Measurements from ENCODE around the gene ERBIN. TPM values are rescaled to one million over a fixed set of nuclear protein-coding genes. Genes with fewer than 3 reads are reported as not detected.

The ERBIN gene
- polyA plus RNA-seq, 2 of the 4 experiments (the other 2 are of a cell fraction) = 24.3 to 57.7 TPM

GRCh38 chr5:66039296-66039695 lies 112.9 kb downstream of the ERBIN start (continued):
- TF ChIP-seq HMGXB4 (CRISPR knock-in tag; IDR thresholded peaks at IDR 0.05; ENCODE audit: borderline replicate concordance) (no peak), JUN (IDR thresholded peaks at IDR 0.05) (no peak), ZFP36 (IDR thresholded peaks at IDR 0.05; ENCODE audit: borderline replicate concordance, partially characterized antibody) (no peak), BHLHE40 (IDR thresholded peaks at IDR 0.05; ENCODE audit: low read depth, low read length) (no peak), NFE2L2 (conservative IDR thresholded peaks at IDR 0.05; ENCODE audit: low read length) (no peak), RAD21 (conservative IDR thresholded peaks at IDR 0.05 in 1 of 2, IDR thresholded peaks at IDR 0.05 in 1 of 2) (no peak), TFCP2L1 (CRISPR knock-in tag; IDR thresholded peaks at IDR 0.05) (no peak), EP300 (IDR thresholded peaks at IDR 0.05) (no peak), ZSCAN20 (CRISPR knock-in tag; IDR thresholded peaks at IDR 0.05) (no peak)

- ChIA-PET POLR2A (no interaction called here), CTCF (no interaction called here)
- TF ChIP-seq HOXA7 (CRISPR knock-in tag; IDR thresholded peaks at IDR 0.05) (no peak), JUN (IDR thresholded peaks at IDR 0.05) (no peak), CBX2 (IDR thresholded peaks at IDR 0.05; ENCODE audit: borderline replicate concordance, low read depth) (no peak), POLR2A (IDR thresholded peaks at IDR 0.05; ENCODE audit: low read length) (no peak), EHMT2 (IDR thresholded peaks at IDR 0.05; ENCODE audit: low read depth) (no peak), MAFK (IDR thresholded peaks at IDR 0.05; ENCODE audit: partially characterized antibody) (no peak), EP300 (IDR thresholded peaks at IDR 0.05) (no peak), ELK1 (IDR thresholded peaks at IDR 0.05; ENCODE audit: low read depth, low read length) (no peak), KDM5A (IDR thresholded peaks at IDR 0.05) (no peak), FOSL2 (IDR thresholded peaks at IDR 0.05) (no peak), FOSL2 (CRISPR knock-in tag; IDR thresholded peaks at IDR 0.05) (no peak), ZFP36 (IDR thresholded peaks at IDR 0.05; ENCODE audit: borderline replicate concordance, partially characterized antibody) (no peak), E2F6 (IDR thresholded peaks at IDR 0.05; ENCODE audit: borderline replicate concordance, low read depth) (no peak), JUNB (IDR thresholded peaks at IDR 0.05) (no peak), ZNF302 (CRISPR knock-in tag; IDR thresholded peaks at IDR 0.05) (no peak), FOSB (CRISPR knock-in tag; IDR thresholded peaks at IDR 0.05) (no peak)
- Histone ChIP-seq H3K27ac (no peak overlapping the region), H3K9me3 (no peaks in the 10 kb centered on the region), H3K4me2 (no peak overlapping the region), H3K4me1 (0 out of 3 replicates have a peak, but pooled peaks cover 3% of the 10 kb centered on the region), H3K4me3 (no peak overlapping the region)
- ATAC-seq (no peak), DNase-seq (ENCODE audit: low read depth in 1 of 2, low spot score in 1 of 2) (no peak), FAIRE-seq (no peak)
- 91% methylated on average over 1 of the region's 1 CpG for WGBS (ENCODE audit: missing lambda C conversion rate)
These were observed 113.3 kb downstream of the ERBIN start for GRCh38 chr5:66039701-66040100.

- CTCF ChIA-PET = interaction anchor here (0.6 kb wide), 1 partner anchor 418 kb away, joined by 3 read pairs; the partner anchor contains the start of gene TRIM23
- WGBS (ENCODE audit: missing lambda C conversion rate) = 84% methylated on average over 1 of the region's 1 CpG
These were observed 115.3 kb downstream of the ERBIN start for GRCh38 chr5:66041627-66042026.

More at GRCh38 chr5:66041627-66042026, 115.3 kb downstream of the ERBIN start:
- DNase-seq (ENCODE audit: low read depth in 1 of 2, low spot score in 1 of 2) = no peak
- H3K4me2 ChIP-seq = no peak overlapping the region
- POLR2A ChIA-PET = no interaction called here
- ATAC-seq = no peak
- no peak overlapping the region for H3K4me3 ChIP-seq
- no peak for FAIRE-seq
- no peaks in the 10 kb centered on the region for H3K9me3 ChIP-seq
- no peak overlapping the region for H3K27ac ChIP-seq
- TF ChIP-seq KDM5A (IDR thresholded peaks at IDR 0.05) (no peak), ESRRA (IDR thresholded peaks at IDR 0.05; ENCODE audit: borderline replicate concordance, low read length) (no peak), HDAC2 (IDR thresholded peaks at IDR 0.05) (no peak), MYC (IDR thresholded peaks at IDR 0.05; ENCODE audit: borderline replicate concordance, low read length) (no peak), ZFP36 (IDR thresholded peaks at IDR 0.05; ENCODE audit: borderline replicate concordance, partially characterized antibody) (no peak), POLR2A (IDR thresholded peaks at IDR 0.05; ENCODE audit: low read length) (no peak), FOSB (CRISPR knock-in tag; IDR thresholded peaks at IDR 0.05) (no peak), RARB (CRISPR knock-in tag; IDR thresholded peaks at IDR 0.05) (no peak), FOXS1 (CRISPR knock-in tag; IDR thresholded peaks at IDR 0.05) (no peak)
- H3K4me1 ChIP-seq = 0 out of 3 replicates have a peak, but pooled peaks cover 3% of the 10 kb centered on the region

All from A549 (cell line).